ENCODE measurements around the gene FOLR3.
"Not testable (repeated sequence)": the region's sequence is repeated elsewhere in the genome, so short reads cannot be mapped to it uniquely, and the experiment has no call there.

FOLR3 gene

GRCh38 chr11:72135473-72135872, at the start of gene FOLR3:
FOLR3 (plus strand) TSS chr11:72135725; CDS start chr11:72135953, 228 bp downstream.
- DNase-seq (ENCODE audit: extremely low read depth in 1 of 2, low read depth in 1 of 2), result not testable (repeated sequence)

- no peak for DNase-seq (ENCODE audit: extremely low read depth in 1 of 2, low read depth in 1 of 2)
Measured at GRCh38 chr11:72088076-72088808, 47.3 kb upstream of the FOLR3 start.

- DNase-seq (ENCODE audit: extremely low read depth in 1 of 2, low read depth in 1 of 2), result peak; percentile 42 to 47
Measured at GRCh38 chr11:72091292-72091691, 44.2 kb upstream of the FOLR3 start.

GRCh38 chr11:72098741-72099140, 36.8 kb upstream of the FOLR3 start:
- DNase-seq (ENCODE audit: extremely low read depth in 1 of 2, low read depth in 1 of 2), result no peak

GRCh38 chr11:72100009-72100408, 35.5 kb upstream of the FOLR3 start:
- DNase-seq (ENCODE audit: extremely low read depth in 1 of 2, low read depth in 1 of 2), result no peak

GRCh38 chr11:72100462-72100861, 35.1 kb upstream of the FOLR3 start:
- DNase-seq (ENCODE audit: extremely low read depth in 1 of 2, low read depth in 1 of 2), result no peak

GRCh38 chr11:72102162-72102561, 33.4 kb upstream of the FOLR3 start:
- DNase-seq (ENCODE audit: extremely low read depth in 1 of 2, low read depth in 1 of 2), result no peak

- no peak for DNase-seq (ENCODE audit: extremely low read depth in 1 of 2, low read depth in 1 of 2)
Measured at GRCh38 chr11:72102631-72102945, 32.9 kb upstream of the FOLR3 start.

GRCh38 chr11:72102946-72103753, 32.4 kb upstream of the FOLR3 start, which contains the start of gene LAMTOR1:
LAMTOR1 (minus strand) TSS chr11:72103297; CDS start chr11:72103224, 73 bp downstream.
- peak; percentile 94 to 96 for DNase-seq (ENCODE audit: extremely low read depth in 1 of 2, low read depth in 1 of 2)

GRCh38 chr11:72103754-72104167, 31.8 kb upstream of the FOLR3 start:
- no peak for DNase-seq (ENCODE audit: extremely low read depth in 1 of 2, low read depth in 1 of 2)

- no peak for DNase-seq (ENCODE audit: extremely low read depth in 1 of 2, low read depth in 1 of 2)
Measured at GRCh38 chr11:72105888-72106287, 29.6 kb upstream of the FOLR3 start, which contains the start of gene TOMT. TOMT (plus strand) TSS chr11:72105924; CDS start chr11:72105952, 28 bp downstream.

GRCh38 chr11:72111300-72112142, 24.0 kb upstream of the FOLR3 start:
- DNase-seq (ENCODE audit: extremely low read depth in 1 of 2, low read depth in 1 of 2), result no peak

- DNase-seq (ENCODE audit: extremely low read depth in 1 of 2, low read depth in 1 of 2), result peak; percentile 94 to 99
Measured at GRCh38 chr11:72112143-72112977, 23.2 kb upstream of the FOLR3 start, which contains the start of gene ANAPC15. ANAPC15 (minus strand) TSS chr11:72112695; CDS start chr11:72111276, 1,419 bp downstream.

- no peak for DNase-seq (ENCODE audit: extremely low read depth in 1 of 2, low read depth in 1 of 2)
Measured at GRCh38 chr11:72112978-72113808, 22.3 kb upstream of the FOLR3 start.

GRCh38 chr11:72114570-72114969, 21.0 kb upstream of the FOLR3 start:
- DNase-seq (ENCODE audit: extremely low read depth in 1 of 2, low read depth in 1 of 2), result no peak

GRCh38 chr11:72116019-72116755, 19.3 kb upstream of the FOLR3 start:
- no peak for DNase-seq (ENCODE audit: extremely low read depth in 1 of 2, low read depth in 1 of 2)

GRCh38 chr11:72119198-72119597, 16.3 kb upstream of the FOLR3 start:
- no peak for DNase-seq (ENCODE audit: extremely low read depth in 1 of 2, low read depth in 1 of 2)

GRCh38 chr11:72120930-72121329, 14.6 kb upstream of the FOLR3 start:
- no peak for DNase-seq (ENCODE audit: extremely low read depth in 1 of 2, low read depth in 1 of 2)

Data from activated CD8-positive, alpha-beta memory T cell treated with anti-CD3 and anti-CD28 coated beads for 1 hour (primary cell).